Central memory CD8-positive, alpha-beta T cell (primary cell): ENCODE data around the gene CASP8AP2.
"Not testable (repeated sequence)": the region's sequence is repeated elsewhere in the genome, so short reads cannot be mapped to it uniquely, and the experiment has no call there.

Source experiments
- ATAC-seq: fragments of 150-1000 bp; cut with Tn5 transposase; replicated peaks from 2 replicates; pipeline ENCODE4 v1.10.0; 2022; ENCODE audit warnings: mild to moderate bottlenecking, moderate FRiP score, moderate number of reproducible peaks; ENCODE audit not compliant: poor library complexity, severe bottlenecking; ENCODE audit errors: extremely low read depth
- DNase-seq, 2 donors: peaks; one replicate each; pipeline ENCODE4 v3.0.0; 2021; ENCODE audit warnings: low spot score in 2 of 2
- H3K27ac Mint-ChIP-seq: one replicate; pipeline ENCODE4 v1.8.0; 2022; ENCODE audit warnings: low read depth, mild to moderate bottlenecking, moderate library complexity, mixed read lengths
- H3K27me3 Mint-ChIP-seq: one replicate; pipeline ENCODE4 v1.8.0; 2022; ENCODE audit warnings: mixed read lengths
- H3K36me3 Mint-ChIP-seq: one replicate; pipeline ENCODE4 v1.8.0; 2022; ENCODE audit warnings: mild to moderate bottlenecking, moderate library complexity, mixed read lengths; ENCODE audit not compliant: insufficient read depth
- H3K4me1 Mint-ChIP-seq: one replicate; pipeline ENCODE4 v1.8.0; 2022; ENCODE audit warnings: mixed read lengths
- H3K4me3 Mint-ChIP-seq: one replicate; pipeline ENCODE4 v1.8.0; 2022; ENCODE audit warnings: mild to moderate bottlenecking, moderate library complexity, mixed read lengths
- H3K9me3 Mint-ChIP-seq: one replicate; pipeline ENCODE4 v1.8.0; 2022; ENCODE audit warnings: mixed read lengths

The CASP8AP2 gene

GRCh38 chr6:89866024-89866678, 36.5 kb downstream of the CASP8AP2 start:
- Mint-ChIP-seq H3K4me1 (peaks cover 13% of the 10 kb centered on the region), H3K27ac (no peak overlapping the region), H3K36me3 (peaks cover 37% of the 10 kb centered on the region), H3K27me3 (no peaks in the 10 kb centered on the region), H3K9me3 (no peaks in the 10 kb centered on the region), H3K4me3 (no peak overlapping the region)
- no peak for ATAC-seq
- DNase-seq, result no peak

- H3K9me3 Mint-ChIP-seq, result no peaks in the 10 kb centered on the region
- H3K4me3 Mint-ChIP-seq, result no peak overlapping the region
- H3K36me3 Mint-ChIP-seq, result peaks cover 28% of the 10 kb centered on the region
- H3K27me3 Mint-ChIP-seq, result no peaks in the 10 kb centered on the region
- H3K27ac Mint-ChIP-seq, result no peak overlapping the region
- ATAC-seq (no peak), DNase-seq (no peak)
- H3K4me1 Mint-ChIP-seq, result no peaks in the 10 kb centered on the region
These were observed 44.0 kb downstream of the CASP8AP2 start for GRCh38 chr6:89873721-89874120.

GRCh38 chr6:89874438-89874837, 44.8 kb downstream of the CASP8AP2 start:
- no peak for ATAC-seq
- no peak overlapping the region for H3K27ac Mint-ChIP-seq

GRCh38 chr6:89886378-89887120, 56.9 kb downstream of the CASP8AP2 start:
- ATAC-seq, result no peak
- peaks cover 25% of the 10 kb centered on the region for H3K27me3 Mint-ChIP-seq
- DNase-seq, result no peak
- no peak overlapping the region for H3K4me3 Mint-ChIP-seq
- H3K4me1 Mint-ChIP-seq, result peaks cover 11% of the 10 kb centered on the region
- no peak overlapping the region for H3K27ac Mint-ChIP-seq
- H3K9me3 Mint-ChIP-seq, result no peaks in the 10 kb centered on the region
- no peaks in the 10 kb centered on the region for H3K36me3 Mint-ChIP-seq

More at GRCh38 chr6:89874438-89874837, 44.8 kb downstream of the CASP8AP2 start:
- no peak for DNase-seq
- Mint-ChIP-seq H3K27me3 (no peaks in the 10 kb centered on the region), H3K36me3 (peaks cover 24% of the 10 kb centered on the region), H3K9me3 (no peaks in the 10 kb centered on the region), H3K4me1 (no peaks in the 10 kb centered on the region), H3K4me3 (no peak overlapping the region)

GRCh38 chr6:89887452-89888137, 57.9 kb downstream of the CASP8AP2 start:
- peaks cover 31% of the 10 kb centered on the region for H3K27me3 Mint-ChIP-seq
- peaks cover 11% of the 10 kb centered on the region for H3K4me1 Mint-ChIP-seq
- H3K27ac Mint-ChIP-seq, result no peak overlapping the region
- no peaks in the 10 kb centered on the region for H3K36me3 Mint-ChIP-seq
- no peak for DNase-seq
- no peak for ATAC-seq
- no peak overlapping the region for H3K4me3 Mint-ChIP-seq
- H3K9me3 Mint-ChIP-seq, result no peaks in the 10 kb centered on the region

- no peak overlapping the region for H3K27ac Mint-ChIP-seq
- no peak overlapping the region for H3K4me3 Mint-ChIP-seq
- H3K4me1 Mint-ChIP-seq, result peaks cover 11% of the 10 kb centered on the region
- peaks cover 37% of the 10 kb centered on the region for H3K27me3 Mint-ChIP-seq
- DNase-seq (no peak), ATAC-seq (no peak)
- no peaks in the 10 kb centered on the region for H3K36me3 Mint-ChIP-seq
- H3K9me3 Mint-ChIP-seq, result no peaks in the 10 kb centered on the region
These were observed 58.4 kb downstream of the CASP8AP2 start for GRCh38 chr6:89888138-89888514.

GRCh38 chr6:89888871-89889270, 59.2 kb downstream of the CASP8AP2 start:
- Mint-ChIP-seq H3K27me3 (peaks cover 44% of the 10 kb centered on the region), H3K4me3 (no peak overlapping the region), H3K9me3 (no peaks in the 10 kb centered on the region), H3K36me3 (no peaks in the 10 kb centered on the region), H3K4me1 (peaks cover 11% of the 10 kb centered on the region), H3K27ac (no peak overlapping the region)
- no peak for ATAC-seq
- DNase-seq, result no peak

- ATAC-seq, DNase-seq, H3K27ac Mint-ChIP-seq, H3K36me3 Mint-ChIP-seq, H3K4me1 Mint-ChIP-seq, H3K9me3 Mint-ChIP-seq, H3K4me3 Mint-ChIP-seq: not testable (repeated sequence)
- peaks cover 63% of the 10 kb centered on the region for H3K27me3 Mint-ChIP-seq
These were observed 61.3 kb downstream of the CASP8AP2 start for GRCh38 chr6:89890845-89891528.

- H3K27me3 Mint-ChIP-seq, result peaks cover 73% of the 10 kb centered on the region
- not testable (repeated sequence) for H3K27ac Mint-ChIP-seq, H3K36me3 Mint-ChIP-seq, H3K4me3 Mint-ChIP-seq, H3K4me1 Mint-ChIP-seq, ATAC-seq, H3K9me3 Mint-ChIP-seq, DNase-seq
These were observed 62.9 kb downstream of the CASP8AP2 start for GRCh38 chr6:89892577-89892976.

GRCh38 chr6:89894169-89894568, 64.5 kb downstream of the CASP8AP2 start, which contains the start of gene GJA10:
Gene GJA10, plus strand, starts transcription at chr6:89894469. Its CDS starts 0 bp downstream, at chr6:89894469.
- DNase-seq (no peak), ATAC-seq (no peak)
- Mint-ChIP-seq H3K27me3 (peaks cover 68% of the 10 kb centered on the region), H3K27ac (no peak within 1 kb of the TSS), H3K4me1 (no peaks in the 10 kb centered on the region), H3K4me3 (no peak within 1 kb of the TSS), H3K9me3 (no peaks in the 10 kb centered on the region), H3K36me3 (no peaks in the 10 kb centered on the region)

- H3K27ac Mint-ChIP-seq, result no peak overlapping the region
- no peaks in the 10 kb centered on the region for H3K9me3 Mint-ChIP-seq
- ATAC-seq (no peak), DNase-seq (no peak)
- H3K4me3 Mint-ChIP-seq, result no peak overlapping the region
- H3K36me3 Mint-ChIP-seq, result no peaks in the 10 kb centered on the region
- H3K27me3 Mint-ChIP-seq, result peaks cover 66% of the 10 kb centered on the region
- H3K4me1 Mint-ChIP-seq, result no peaks in the 10 kb centered on the region
These were observed 65.7 kb downstream of the CASP8AP2 start for GRCh38 chr6:89895276-89895874.
